Skeletal muscle tissue (tissue), 4 donors: ENCODE measurements around the gene CLEC1A. TPM values are rescaled to one million over a fixed set of nuclear protein-coding genes. Genes with fewer than 3 reads are reported as not detected.

Experiments used
- H3K27ac ChIP-seq: one replicate; pipeline ENCODE4 v1.7.0; 2013; ENCODE audit warnings: mild to moderate bottlenecking, low read depth, low read length, inconsistent platforms
- H3K27me3 ChIP-seq, 3 donors: one replicate each; pipeline ENCODE4 v1.7.0; 2013; ENCODE audit warnings: low read length in 3 of 3; ENCODE audit not compliant: control insufficient read depth in 3 of 3, insufficient read depth in 3 of 3
- H3K36me3 ChIP-seq, 3 donors: one replicate each; pipeline ENCODE4 v1.7.0; 2013; ENCODE audit warnings: low read length in 3 of 3; ENCODE audit not compliant: control insufficient read depth in 3 of 3, insufficient read depth in 3 of 3
- H3K4me1 ChIP-seq, 3 donors: one replicate each; pipeline ENCODE4 v1.7.0; 2013; ENCODE audit warnings: low read length in 3 of 3, mild to moderate bottlenecking in 3 of 3; ENCODE audit not compliant: control insufficient read depth in 3 of 3, insufficient read depth in 3 of 3
- H3K4me3 ChIP-seq, 3 donors: one replicate each; pipeline ENCODE4 v1.7.0; 2013; ENCODE audit warnings: low read length in 3 of 3
- H3K9ac ChIP-seq, 3 donors: one replicate each; pipeline ENCODE4 v1.7.0; 2013; ENCODE audit warnings: low read length in 3 of 3, mild to moderate bottlenecking in 3 of 3, moderate library complexity in 2 of 3, low read depth in 1 of 3
- H3K9me3 ChIP-seq, 3 donors: one replicate each; pipeline ENCODE4 v1.7.0; 2013; ENCODE audit warnings: low read length in 3 of 3; ENCODE audit not compliant: control insufficient read depth in 3 of 3
- total RNA-seq: library from RNA; depleted of rRNA; stranded (reverse); fragments of >200 nt; gene quantifications from one replicate; pipeline ENCODE4 v1.2.3, GENCODE V29; 2014
- donor health status: Osteomylitis.

The CLEC1A gene
- total RNA-seq, 1 donor from 2014 or later = 1.0 TPM

DNA sequence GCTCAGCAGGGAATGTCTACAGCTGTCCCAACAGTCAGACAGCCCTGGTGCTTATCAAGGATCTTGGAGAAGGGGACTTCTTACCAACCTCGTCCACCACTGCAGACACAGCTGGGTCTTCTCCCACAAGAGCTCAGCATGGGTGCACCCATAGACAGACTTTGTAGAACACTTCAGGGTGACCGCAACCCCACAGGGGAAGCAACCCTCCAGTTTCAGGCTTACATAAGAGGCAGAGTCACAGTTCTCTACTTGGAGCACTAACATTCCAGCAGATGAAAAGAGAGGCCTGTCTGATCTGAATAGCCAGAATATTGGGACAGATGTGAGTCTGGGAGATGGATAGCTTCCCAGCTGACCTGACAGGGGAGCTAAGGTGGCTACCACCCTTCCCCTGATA is 3.5 kb upstream of the CLEC1A start:
- H3K27me3 ChIP-seq = no peaks in the 10 kb centered on the region
- H3K9me3 ChIP-seq = no peaks in the 10 kb centered on the region
- H3K4me3 ChIP-seq = no peak overlapping the region
- no peak overlapping the region for H3K27ac ChIP-seq
- H3K4me1 ChIP-seq = peaks cover 5 to 9% (median 9%) of the 10 kb centered on the region in 3 donors
- no peak overlapping the region for H3K9ac ChIP-seq
- H3K36me3 ChIP-seq = no peaks in the 10 kb centered on the region

DNA sequence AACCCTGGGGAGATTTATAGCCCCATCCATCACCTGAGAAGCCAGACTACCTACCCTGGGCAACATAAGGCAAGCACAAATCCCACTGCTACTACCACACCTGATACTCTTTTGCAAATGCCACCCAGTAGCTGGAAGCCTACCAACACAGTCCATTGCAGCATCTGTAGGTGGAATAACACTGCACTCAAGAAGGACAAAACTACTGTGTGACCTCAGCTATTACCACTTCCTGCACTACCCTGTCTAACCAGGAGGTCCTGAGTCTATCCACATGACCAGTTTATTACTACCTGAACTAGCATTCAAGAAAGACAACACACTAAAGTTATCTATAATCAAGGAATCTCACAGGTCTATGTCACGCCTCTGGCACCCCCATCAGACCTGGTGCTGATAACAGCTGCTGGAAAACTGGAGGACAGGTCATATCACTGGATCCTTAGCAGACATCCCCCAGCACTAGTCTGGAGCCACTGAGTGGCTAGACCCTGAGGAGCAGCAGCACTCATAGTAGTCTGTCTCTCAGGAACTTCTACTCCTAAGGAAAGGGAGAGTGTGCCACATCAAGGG is 2.9 kb upstream of the CLEC1A start:
- Histone ChIP-seq H3K27ac (no peak overlapping the region), H3K9ac (no peak overlapping the region), H3K4me3 (no peak overlapping the region), H3K4me1 (peaks cover 5 to 9% (median 9%) of the 10 kb centered on the region in 3 donors), H3K36me3 (no peaks in the 10 kb centered on the region), H3K9me3 (no peaks in the 10 kb centered on the region), H3K27me3 (no peaks in the 10 kb centered on the region)

DNA sequence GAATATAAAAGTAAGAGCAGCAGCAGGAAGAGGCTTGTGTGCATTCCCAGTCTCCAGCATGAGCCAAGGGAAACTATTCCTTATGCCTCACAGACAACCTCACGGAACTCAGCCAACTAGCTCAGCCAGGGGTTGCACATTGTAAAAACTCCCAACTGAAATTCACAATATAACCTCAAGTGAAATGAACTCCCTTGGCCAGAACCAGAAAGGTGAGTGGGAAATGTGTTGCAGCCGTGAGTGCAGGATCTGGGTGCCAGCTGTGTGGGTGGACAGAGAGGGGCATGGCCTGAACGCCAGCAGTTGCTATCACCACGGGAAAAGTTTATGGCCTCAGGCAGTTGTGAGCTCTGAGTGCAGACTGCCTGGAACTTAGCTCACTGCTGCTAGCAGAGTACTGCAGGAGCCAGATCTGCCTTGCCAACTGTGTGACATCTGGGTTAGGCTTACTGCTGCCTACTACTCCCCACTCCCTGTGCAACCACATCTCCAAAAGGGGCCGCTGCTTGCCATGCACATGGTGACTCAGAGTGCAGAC is 2.3 kb upstream of the CLEC1A start:
- Histone ChIP-seq H3K36me3 (no peaks in the 10 kb centered on the region), H3K27me3 (no peaks in the 10 kb centered on the region), H3K27ac (no peak overlapping the region), H3K9ac (no peak overlapping the region), H3K4me3 (peak overlapping the region in 1 of 3 donors; percentile 27), H3K9me3 (no peaks in the 10 kb centered on the region), H3K4me1 (peaks cover 5 to 9% (median 9%) of the 10 kb centered on the region in 3 donors)

DNA sequence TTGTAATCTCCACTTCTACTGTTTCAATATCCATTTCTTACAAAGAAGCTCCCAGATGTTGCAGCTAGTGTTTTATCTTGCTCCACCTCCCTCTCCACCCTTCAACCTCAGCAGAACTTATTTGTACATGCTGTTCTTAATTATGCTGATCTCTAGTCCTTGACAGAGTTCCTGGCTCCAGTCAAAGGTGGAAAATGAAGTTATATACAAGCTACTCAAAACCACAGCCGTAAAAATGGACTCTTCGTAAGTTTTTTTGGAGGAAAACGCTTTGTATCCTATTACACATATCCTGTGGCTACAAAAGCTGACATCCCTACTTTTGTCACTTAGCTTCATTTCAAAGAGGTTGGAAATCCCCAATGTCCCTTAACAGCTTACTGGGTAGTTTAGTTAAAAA is 1.3 kb downstream of the CLEC1A start:
- Histone ChIP-seq H3K9me3 (no peaks in the 10 kb centered on the region), H3K9ac (peak overlapping the region in 1 of 3 donors; percentile 45), H3K27me3 (no peaks in the 10 kb centered on the region), H3K4me1 (peaks cover 5 to 9% (median 9%) of the 10 kb centered on the region in 3 donors), H3K36me3 (no peaks in the 10 kb centered on the region), H3K27ac (no peak overlapping the region), H3K4me3 (peak overlapping the region in 1 of 3 donors; percentile 35)

DNA sequence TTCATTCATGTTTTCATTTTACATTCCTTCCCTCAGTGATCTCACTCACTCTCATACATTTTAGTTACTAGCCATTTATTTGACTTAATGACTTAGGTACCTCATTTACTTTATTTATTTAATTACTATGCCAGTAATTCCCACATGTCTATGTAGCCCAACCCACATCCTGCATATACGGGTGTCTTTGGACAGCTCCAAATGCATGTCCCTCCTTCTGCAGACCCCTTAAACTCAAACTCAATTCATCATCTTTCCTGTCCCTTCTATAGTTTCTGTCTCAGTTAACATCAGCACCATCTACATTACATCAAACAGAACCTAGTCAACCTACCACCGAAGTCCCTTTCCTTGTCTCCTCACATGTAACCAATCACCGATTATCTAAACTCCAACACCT is 2.8 kb downstream of the CLEC1A start:
- Histone ChIP-seq H3K9ac (no peak overlapping the region), H3K27me3 (no peaks in the 10 kb centered on the region), H3K4me3 (peak overlapping the region in 1 of 3 donors; percentile 53), H3K4me1 (peaks cover under 1 to 4% (median 3%) of the 10 kb centered on the region in 3 donors), H3K9me3 (no peaks in the 10 kb centered on the region), H3K36me3 (no peaks in the 10 kb centered on the region), H3K27ac (no peak overlapping the region)

DNA sequence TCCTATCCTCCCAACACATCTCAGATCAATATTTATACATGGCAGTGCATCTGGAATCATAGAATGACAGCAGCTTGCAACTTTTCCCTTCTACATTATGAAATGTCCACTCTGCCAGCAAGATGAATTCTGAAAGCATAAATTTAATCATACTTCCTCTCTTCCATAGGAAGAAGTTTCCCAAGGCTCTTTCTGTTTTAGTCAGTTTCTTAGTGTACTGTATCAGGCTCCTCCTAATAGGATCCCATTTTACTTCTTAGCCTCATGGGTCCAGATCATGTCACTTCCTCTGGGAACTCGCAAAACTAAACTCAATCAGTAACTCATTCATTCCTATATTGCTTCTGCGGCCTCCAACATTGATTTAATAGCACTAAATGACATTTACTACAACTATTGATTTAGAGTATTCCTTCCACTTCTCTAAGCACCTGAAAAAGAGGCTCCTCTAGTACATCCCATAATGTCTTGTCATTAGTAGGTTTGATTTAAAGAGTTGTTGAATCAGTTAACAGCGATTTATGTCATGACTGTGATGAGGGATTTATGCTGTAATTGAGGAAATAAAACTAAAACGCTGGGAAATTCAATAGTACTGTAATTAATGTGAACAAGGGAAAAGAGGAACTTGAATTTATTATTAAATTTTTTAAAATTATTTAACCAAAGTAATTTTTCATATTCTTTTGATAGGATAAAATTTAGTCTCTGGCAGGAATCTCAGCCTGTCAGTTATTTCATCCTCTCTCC is 4.0 kb downstream of the CLEC1A start:
- Histone ChIP-seq H3K4me3 (no peak overlapping the region), H3K27ac (peak overlapping the region; percentile 50), H3K9ac (no peak overlapping the region), H3K9me3 (no peaks in the 10 kb centered on the region), H3K4me1 (no peaks in the 10 kb centered on the region), H3K27me3 (no peaks in the 10 kb centered on the region), H3K36me3 (no peaks in the 10 kb centered on the region)

DNA sequence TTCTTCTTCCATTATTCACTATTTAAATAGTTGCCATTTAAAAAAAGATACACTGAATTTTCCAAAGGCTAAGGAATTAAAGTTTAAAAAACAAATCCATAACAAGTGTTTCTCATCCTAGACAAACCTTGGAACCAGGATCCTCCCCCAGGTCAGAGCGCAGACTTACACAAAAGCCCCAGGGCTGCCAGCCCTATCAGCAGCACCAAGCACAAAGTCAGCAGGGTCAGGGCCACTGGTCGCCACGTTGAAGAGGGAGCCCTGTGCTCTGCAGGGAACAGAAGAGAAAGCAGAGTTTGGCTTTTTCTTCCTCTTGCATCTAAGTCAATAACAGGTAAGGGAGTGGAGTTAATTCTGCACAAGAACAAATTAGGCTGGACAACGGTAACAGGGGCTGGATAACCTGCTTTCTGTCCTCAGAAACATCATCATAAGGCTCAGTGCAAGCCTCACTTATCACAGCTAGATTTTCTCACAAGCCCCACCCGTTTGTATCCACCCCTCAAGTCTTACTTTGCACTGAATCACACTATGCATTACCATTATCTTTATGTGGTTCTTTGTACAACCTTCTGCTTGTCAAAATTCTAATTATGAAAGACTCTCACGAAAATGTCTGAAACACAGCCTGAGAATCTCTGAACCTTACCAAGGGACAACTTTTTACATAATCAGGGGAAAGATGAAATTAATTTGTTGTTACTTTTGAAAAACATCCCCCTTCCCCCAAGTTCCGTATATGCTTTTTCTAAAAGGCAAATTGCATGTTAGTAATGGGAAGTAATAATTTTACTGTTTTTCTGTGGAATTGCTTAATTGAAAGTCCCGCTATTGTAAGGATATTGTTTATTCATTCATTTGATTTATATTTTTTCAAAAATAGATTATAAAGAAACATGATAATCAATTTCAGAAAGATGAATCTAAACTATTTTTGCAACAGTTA is 9.6 kb downstream of the CLEC1A start:
- Histone ChIP-seq H3K9me3 (no peaks in the 10 kb centered on the region), H3K4me3 (no peak overlapping the region), H3K27me3 (no peaks in the 10 kb centered on the region), H3K27ac (no peak overlapping the region), H3K36me3 (no peaks in the 10 kb centered on the region), H3K4me1 (no peaks in the 10 kb centered on the region), H3K9ac (no peak overlapping the region)

DNA sequence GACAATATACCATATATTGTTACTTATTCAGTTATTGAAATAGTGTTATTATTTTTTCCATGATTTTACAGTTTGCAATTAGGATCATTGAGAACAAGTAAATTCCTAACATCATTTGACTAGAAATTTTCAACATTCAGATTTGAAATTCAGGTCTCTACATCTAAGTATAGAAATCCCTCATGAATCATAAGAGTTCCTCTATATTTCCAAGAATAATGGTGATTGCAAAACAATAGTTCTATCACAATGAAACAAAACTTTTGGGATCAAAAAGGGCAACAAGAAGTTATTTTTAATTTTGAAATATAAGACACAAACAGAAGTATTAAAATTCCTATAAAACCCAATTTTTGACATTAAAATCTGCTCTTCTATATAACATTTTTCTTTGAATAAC is 10.8 kb downstream of the CLEC1A start:
- H3K9me3 ChIP-seq = peaks cover 0 to 2% (median 2%) of the 10 kb centered on the region in 3 donors
- H3K27ac ChIP-seq = no peak overlapping the region
- no peaks in the 10 kb centered on the region for H3K36me3 ChIP-seq
- H3K4me1 ChIP-seq = no peaks in the 10 kb centered on the region
- no peaks in the 10 kb centered on the region for H3K27me3 ChIP-seq
- H3K9ac ChIP-seq = no peak overlapping the region
- H3K4me3 ChIP-seq = no peak overlapping the region

DNA sequence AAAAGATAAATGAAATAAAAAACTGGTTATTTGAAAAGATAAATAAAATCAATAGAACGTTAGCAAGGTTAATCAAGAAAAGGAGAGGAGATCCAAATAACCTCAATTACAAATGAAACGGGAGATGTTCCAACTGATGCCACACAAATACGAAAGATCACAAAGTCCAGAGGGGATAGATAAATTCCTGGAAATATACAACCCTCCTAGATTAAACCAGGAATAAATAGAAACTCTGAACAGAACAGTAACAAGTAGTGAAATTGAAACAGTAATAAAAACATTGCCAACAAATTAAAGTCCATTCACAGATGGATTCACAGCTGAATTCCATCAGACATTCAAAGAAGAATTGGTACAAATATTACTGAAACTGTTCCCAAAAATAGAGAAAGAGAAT is 12.4 kb downstream of the CLEC1A start:
- H3K27me3 ChIP-seq = no peaks in the 10 kb centered on the region
- no peaks in the 10 kb centered on the region for H3K36me3 ChIP-seq
- no peak overlapping the region for H3K9ac ChIP-seq
- no peak overlapping the region for H3K4me3 ChIP-seq
- H3K4me1 ChIP-seq = peaks cover 0 to 3% (median 0%) of the 10 kb centered on the region in 3 donors
- H3K9me3 ChIP-seq = peaks cover 0 to 2% (median 2%) of the 10 kb centered on the region in 3 donors
- no peak overlapping the region for H3K27ac ChIP-seq
